Activated CD4-positive, alpha-beta T cell treated with anti-CD3 and anti-CD28 coated beads, Interleukin-2, amount 10 ng/mL, durations not matched to agents 24 days and 14 days (primary cell): ENCODE measurements around the gene INHBB. TPM values are rescaled to one million over a fixed set of nuclear protein-coding genes. Genes with fewer than 3 reads are reported as not detected.
"Not testable (repeated sequence)": the region's sequence is repeated elsewhere in the genome, so short reads cannot be mapped to it uniquely, and the experiment has no call there.

ENCODE experiments used
- DNase-seq: peaks from one replicate; pipeline ENCODE4 v3.0.0; 2022
- H3K27ac Mint-ChIP-seq: one replicate; pipeline ENCODE4 v1.8.0; 2022; ENCODE audit warnings: mild to moderate bottlenecking, mixed read lengths
- H3K27me3 Mint-ChIP-seq: one replicate; pipeline ENCODE4 v1.8.0; 2022; ENCODE audit warnings: mixed read lengths
- H3K36me3 Mint-ChIP-seq: one replicate; pipeline ENCODE4 v1.8.0; 2022; ENCODE audit warnings: low read depth, mild to moderate bottlenecking, mixed read lengths
- H3K4me1 Mint-ChIP-seq: one replicate; pipeline ENCODE4 v1.8.0; 2021; ENCODE audit warnings: mixed read lengths
- H3K4me3 Mint-ChIP-seq: one replicate; pipeline ENCODE4 v1.8.0; 2022; ENCODE audit warnings: mild to moderate bottlenecking, moderate library complexity, mixed read lengths
- H3K9me3 Mint-ChIP-seq: one replicate; pipeline ENCODE4 v1.8.0; 2021; ENCODE audit warnings: mixed read lengths
- intact Hi-C: fragments of 100-400 bp; cut with micrococcal nuclease; formaldehyde crosslinking; loops from one replicate; pipeline ENCODE4 v1.15.1; 2023
- total RNA-seq: library from RNA; stranded (reverse); gene quantifications from 2 replicates; pipeline ENCODE4 v1.2.3, GENCODE V29; 2022

The INHBB gene
- total RNA-seq, 1 donor from 2014 or later, result not detected

GRCh38 chr2:120390381-120391055 is 44.6 kb downstream of the INHBB start:
- Mint-ChIP-seq H3K4me1 (no peaks in the 10 kb centered on the region), H3K9me3 (no peaks in the 10 kb centered on the region), H3K27me3 (no peaks in the 10 kb centered on the region), H3K36me3 (no peaks in the 10 kb centered on the region), H3K4me3 (no peak overlapping the region), H3K27ac (no peak overlapping the region)
- intact Hi-C loops, result no loop called here
- DNase-seq, result no peak

GRCh38 chr2:120391382-120391781 is 45.4 kb downstream of the INHBB start:
- DNase-seq, H3K4me3 Mint-ChIP-seq, H3K27ac Mint-ChIP-seq, intact Hi-C loops, H3K9me3 Mint-ChIP-seq, H3K4me1 Mint-ChIP-seq, H3K27me3 Mint-ChIP-seq, H3K36me3 Mint-ChIP-seq: not testable (repeated sequence)

GRCh38 chr2:120391911-120392665 is 46.2 kb downstream of the INHBB start:
- intact Hi-C loops, result no loop called here
- DNase-seq, result no peak
- Mint-ChIP-seq H3K4me3 (no peak overlapping the region), H3K27me3 (no peaks in the 10 kb centered on the region), H3K4me1 (no peaks in the 10 kb centered on the region), H3K27ac (no peak overlapping the region), H3K36me3 (no peaks in the 10 kb centered on the region), H3K9me3 (no peaks in the 10 kb centered on the region)

- intact Hi-C loops, result no loop called here
- H3K27ac Mint-ChIP-seq, result no peak overlapping the region
- H3K27me3 Mint-ChIP-seq, result no peaks in the 10 kb centered on the region
These were observed 47.0 kb downstream of the INHBB start for GRCh38 chr2:120392923-120393322.

GRCh38 chr2:120393456-120393855 is 47.5 kb downstream of the INHBB start:
- Mint-ChIP-seq H3K4me1 (no peaks in the 10 kb centered on the region), H3K4me3 (no peak overlapping the region), H3K27ac (no peak overlapping the region), H3K9me3 (no peaks in the 10 kb centered on the region), H3K27me3 (no peaks in the 10 kb centered on the region), H3K36me3 (no peaks in the 10 kb centered on the region)
- DNase-seq, result no peak
- intact Hi-C loops, result no loop called here

More at GRCh38 chr2:120392923-120393322, 47.0 kb downstream of the INHBB start:
- no peaks in the 10 kb centered on the region for H3K4me1 Mint-ChIP-seq
- H3K9me3 Mint-ChIP-seq, result no peaks in the 10 kb centered on the region
- no peaks in the 10 kb centered on the region for H3K36me3 Mint-ChIP-seq
- no peak overlapping the region for H3K4me3 Mint-ChIP-seq
- DNase-seq, result no peak

- no peak for DNase-seq
- Mint-ChIP-seq H3K27ac (no peak overlapping the region), H3K27me3 (no peaks in the 10 kb centered on the region), H3K4me1 (no peaks in the 10 kb centered on the region), H3K9me3 (no peaks in the 10 kb centered on the region), H3K36me3 (no peaks in the 10 kb centered on the region), H3K4me3 (no peak overlapping the region)
- intact Hi-C loops, result no loop called here
These were observed 48.8 kb downstream of the INHBB start for GRCh38 chr2:120394764-120395163.

- no peak overlapping the region for H3K27ac Mint-ChIP-seq
- no peaks in the 10 kb centered on the region for H3K27me3 Mint-ChIP-seq
- intact Hi-C loops, result no loop called here
These were observed 49.5 kb downstream of the INHBB start for GRCh38 chr2:120395221-120396012.

GRCh38 chr2:120396013-120396860 is 50.3 kb downstream of the INHBB start:
- no peaks in the 10 kb centered on the region for H3K36me3 Mint-ChIP-seq
- no peaks in the 10 kb centered on the region for H3K27me3 Mint-ChIP-seq
- no peaks in the 10 kb centered on the region for H3K9me3 Mint-ChIP-seq
- H3K4me3 Mint-ChIP-seq, result no peak overlapping the region
- no peak overlapping the region for H3K27ac Mint-ChIP-seq
- DNase-seq, result no peak
- intact Hi-C loops, result no loop called here
- H3K4me1 Mint-ChIP-seq, result no peaks in the 10 kb centered on the region

More at GRCh38 chr2:120395221-120396012, 49.5 kb downstream of the INHBB start:
- no peaks in the 10 kb centered on the region for H3K9me3 Mint-ChIP-seq
- H3K4me1 Mint-ChIP-seq, result no peaks in the 10 kb centered on the region
- no peak overlapping the region for H3K4me3 Mint-ChIP-seq
- H3K36me3 Mint-ChIP-seq, result no peaks in the 10 kb centered on the region
- DNase-seq, result no peak

- Mint-ChIP-seq H3K27ac (no peak overlapping the region), H3K4me3 (no peak overlapping the region), H3K9me3 (no peaks in the 10 kb centered on the region), H3K4me1 (no peaks in the 10 kb centered on the region), H3K27me3 (no peaks in the 10 kb centered on the region), H3K36me3 (no peaks in the 10 kb centered on the region)
- no peak for DNase-seq
- intact Hi-C loops, result no loop called here
These were observed 51.2 kb downstream of the INHBB start for GRCh38 chr2:120396861-120397811.

- DNase-seq, result no peak
These were observed 52.4 kb downstream of the INHBB start for GRCh38 chr2:120398051-120398995.

GRCh38 chr2:120398996-120399888 is 53.3 kb downstream of the INHBB start:
- Mint-ChIP-seq H3K4me1 (no peaks in the 10 kb centered on the region), H3K27me3 (no peaks in the 10 kb centered on the region), H3K9me3 (no peaks in the 10 kb centered on the region), H3K4me3 (no peak overlapping the region), H3K36me3 (no peaks in the 10 kb centered on the region), H3K27ac (no peak overlapping the region)
- intact Hi-C loops, result no loop called here
- DNase-seq, result no peak

More at GRCh38 chr2:120398051-120398995, 52.4 kb downstream of the INHBB start:
- Mint-ChIP-seq H3K27me3 (no peaks in the 10 kb centered on the region), H3K4me3 (no peak overlapping the region), H3K27ac (no peak overlapping the region), H3K9me3 (no peaks in the 10 kb centered on the region), H3K36me3 (no peaks in the 10 kb centered on the region), H3K4me1 (no peaks in the 10 kb centered on the region)
- intact Hi-C loops, result no loop called here
